HG03469 (cell line): Measurements from ENCODE around the gene CEP126.
A peak's percentile ranks its signal among the peaks of the same experiment; 100 is the strongest.

Experiments
- ATAC-seq: cut with Tn5 transposase; IDR thresholded peaks from one replicate; pipeline ENCODE4 v1.9.1; 2021; ENCODE audit warnings: mild to moderate bottlenecking, moderate library complexity, moderate number of reproducible peaks; ENCODE audit not compliant: unreplicated experiment

CEP126 gene

DNA sequence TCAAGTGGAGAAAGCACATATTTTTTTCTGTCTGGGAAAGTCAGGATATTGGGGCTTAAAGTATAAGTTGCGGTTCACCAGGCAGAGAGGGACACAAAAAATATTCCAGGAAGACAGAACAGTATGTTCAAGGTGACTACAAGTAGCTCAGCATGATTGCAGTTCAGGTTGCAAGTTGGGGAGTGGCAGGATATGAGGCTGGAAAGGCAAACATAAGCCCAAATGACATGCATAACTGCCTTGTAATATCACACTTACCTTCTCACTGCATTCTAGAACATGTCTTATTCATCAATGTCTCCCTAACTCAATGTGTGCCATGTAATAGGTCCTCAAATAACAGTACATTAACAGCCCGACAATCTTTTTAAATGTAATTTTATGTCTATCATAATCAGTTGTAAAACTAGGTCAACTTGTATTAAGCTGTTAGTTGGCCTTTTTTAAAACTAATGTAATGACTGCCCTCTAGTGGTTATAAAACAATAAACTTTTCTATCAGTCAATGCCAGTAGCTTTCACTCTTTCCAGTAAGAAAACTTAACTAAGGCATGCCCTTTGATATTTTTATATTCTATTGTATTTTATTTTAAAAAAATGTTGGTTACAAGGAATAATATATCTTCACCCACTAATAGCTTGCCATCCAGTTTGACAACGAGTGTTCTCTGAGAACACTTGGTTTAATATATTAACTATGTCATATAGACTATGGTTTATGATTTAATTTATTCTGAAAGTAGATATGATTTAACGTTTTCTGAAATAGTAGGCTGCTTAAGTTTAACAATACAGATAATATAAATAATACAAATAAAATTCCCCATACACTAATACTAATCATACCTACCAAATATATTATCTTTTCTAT lies 93.0 kb downstream of the CEP126 start:
- ATAC-seq: peak; percentile 85

DNA sequence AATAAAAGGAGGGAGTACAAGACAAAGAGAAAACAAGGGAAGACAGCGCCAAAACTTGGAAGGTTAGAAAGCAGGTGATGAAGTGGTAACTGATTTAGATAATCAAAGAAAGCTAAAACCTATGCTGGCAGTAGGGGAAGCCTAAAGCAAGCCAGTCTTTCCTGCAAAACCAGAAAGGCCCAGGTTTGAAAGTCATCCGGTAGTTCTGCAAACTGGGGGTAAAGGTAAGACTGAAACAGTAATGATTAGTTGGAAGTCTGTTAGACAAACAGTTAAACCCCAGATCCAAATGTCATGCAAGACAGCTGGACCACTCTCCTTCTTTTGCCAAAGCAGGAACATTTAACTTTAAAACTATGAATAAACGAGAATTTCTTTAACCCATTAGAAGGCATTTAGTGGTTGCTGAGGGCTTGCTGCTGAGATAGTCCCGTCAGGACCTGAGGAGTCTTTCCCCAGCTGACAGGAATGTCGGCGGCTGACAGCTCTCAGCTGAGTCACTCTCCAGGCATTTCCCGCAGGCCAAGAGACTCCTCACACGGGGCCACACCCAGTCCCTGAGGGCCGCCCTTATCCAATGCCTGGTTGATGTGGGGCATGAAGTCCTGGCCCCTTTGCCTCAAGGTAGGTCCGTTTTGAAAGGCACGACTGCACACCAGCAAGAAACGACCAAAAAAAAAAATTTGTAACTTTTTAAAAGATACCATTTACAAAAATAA lies 96.1 kb downstream of the CEP126 start:
- ATAC-seq: no peak

DNA sequence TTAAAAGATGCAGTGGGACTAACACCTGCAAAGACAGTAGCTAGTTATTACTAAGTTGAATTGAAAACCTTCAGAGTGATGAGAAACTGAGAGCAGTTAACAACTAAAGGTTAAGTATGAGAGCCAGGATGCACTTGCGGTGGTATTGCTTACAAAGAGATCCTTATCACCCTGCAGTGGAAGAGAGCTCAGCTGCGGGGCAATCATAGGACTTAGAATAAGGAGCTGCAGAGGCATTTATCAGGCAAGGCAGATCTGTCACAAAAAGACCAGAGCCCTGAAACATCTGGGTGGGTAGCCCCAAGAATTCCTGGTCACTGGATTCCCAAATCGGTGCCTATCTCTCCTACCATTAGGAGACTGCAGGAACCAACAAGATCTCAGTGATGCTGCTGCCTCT lies 98.1 kb downstream of the CEP126 start:
- no peak for ATAC-seq

DNA sequence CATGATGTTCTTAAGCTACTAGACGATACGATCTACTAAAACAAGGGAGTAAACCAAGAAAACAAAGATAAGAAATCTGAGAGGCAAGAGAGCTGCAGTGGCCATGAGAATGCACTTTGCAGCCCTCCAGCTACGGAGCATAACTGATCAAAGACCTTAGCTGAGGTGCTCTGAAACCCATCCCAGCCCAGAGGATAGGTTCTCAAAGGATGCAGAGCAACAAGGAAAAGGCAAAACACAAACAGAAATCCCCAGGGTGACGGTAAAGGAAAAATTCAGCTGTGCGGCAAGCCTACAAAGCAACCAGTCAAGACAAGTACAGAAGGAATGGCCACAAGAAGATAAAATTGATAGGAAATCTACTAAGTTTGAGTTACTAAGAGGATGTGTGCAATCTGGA lies 99.9 kb downstream of the CEP126 start:
- ATAC-seq: no peak

DNA sequence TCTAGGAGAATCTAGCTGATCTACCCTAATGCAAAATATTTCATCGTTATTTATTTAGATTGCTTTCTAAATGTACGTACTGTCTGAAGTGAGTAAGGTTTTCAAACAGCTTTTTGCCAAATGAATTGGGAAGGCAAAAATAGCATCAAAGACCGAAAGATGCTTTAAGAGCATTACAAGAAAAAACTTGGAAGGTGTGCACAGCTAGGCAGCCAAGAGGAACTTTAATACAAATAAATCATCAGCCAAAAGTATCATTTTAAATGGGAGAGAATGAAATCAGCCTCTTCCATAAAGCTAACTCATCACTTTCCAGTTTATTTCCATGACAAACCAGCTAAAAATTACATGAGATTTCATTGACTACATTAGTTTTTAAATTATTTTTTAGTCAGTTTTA lies 102.2 kb downstream of the CEP126 start:
- ATAC-seq: no peak

DNA sequence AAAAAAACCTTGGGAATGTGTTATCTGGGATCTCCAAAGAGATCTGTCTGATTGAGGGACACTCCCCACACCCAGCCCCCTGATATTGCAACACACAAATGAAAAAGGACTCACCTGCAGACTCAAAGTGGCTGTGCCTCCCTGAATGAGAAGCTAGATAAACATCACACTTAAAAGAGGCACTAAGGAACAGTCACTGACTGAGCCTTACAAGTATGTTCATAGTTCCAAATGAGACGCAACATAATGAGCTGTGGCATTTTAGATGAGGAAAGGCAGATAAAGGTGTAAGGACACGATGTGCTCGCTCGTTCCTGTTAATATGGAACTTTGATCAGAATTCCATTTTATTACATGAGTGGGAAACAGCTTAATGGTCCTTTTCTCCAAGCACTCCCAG lies 111.4 kb downstream of the CEP126 start:
- no peak for ATAC-seq

DNA sequence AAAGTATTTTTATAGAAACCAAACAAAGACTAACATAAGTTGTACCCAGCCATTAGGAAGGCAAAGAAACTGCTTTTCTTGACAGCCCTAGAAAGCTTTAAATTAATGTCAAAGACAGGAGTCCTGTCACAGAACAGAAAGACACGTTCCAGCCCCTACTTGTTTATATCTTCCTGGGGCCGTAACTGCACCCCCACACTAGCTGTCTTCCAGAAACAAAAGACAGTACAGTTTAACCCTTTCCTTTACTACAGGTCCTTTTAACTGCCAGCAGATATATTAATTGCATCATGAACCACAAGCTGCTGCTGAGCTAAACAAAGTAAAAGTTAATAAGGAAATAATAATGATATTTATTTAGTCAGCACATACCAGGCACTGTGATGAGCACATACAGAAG lies 112.1 kb downstream of the CEP126 start:
- ATAC-seq: no peak

DNA sequence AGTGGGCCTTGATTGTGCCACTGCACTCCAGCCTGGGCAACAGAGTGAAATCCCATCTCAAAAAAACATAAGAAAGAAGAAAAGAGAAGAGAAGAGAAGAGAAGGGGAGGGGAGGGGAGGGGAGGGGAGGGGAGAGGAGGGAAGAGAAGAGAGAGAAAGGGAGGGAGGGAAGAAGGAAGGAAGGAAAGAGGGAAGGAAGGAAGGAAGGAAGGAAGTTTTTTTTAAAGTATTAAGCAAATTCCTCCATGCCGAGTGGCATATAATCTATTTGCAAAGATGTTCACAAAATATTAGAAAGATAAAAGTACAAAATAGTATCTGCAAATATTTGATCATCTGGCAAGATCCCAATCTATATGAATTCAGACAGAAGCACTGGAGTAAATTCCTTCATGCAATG lies 121.9 kb downstream of the CEP126 start:
- ATAC-seq: no peak

DNA sequence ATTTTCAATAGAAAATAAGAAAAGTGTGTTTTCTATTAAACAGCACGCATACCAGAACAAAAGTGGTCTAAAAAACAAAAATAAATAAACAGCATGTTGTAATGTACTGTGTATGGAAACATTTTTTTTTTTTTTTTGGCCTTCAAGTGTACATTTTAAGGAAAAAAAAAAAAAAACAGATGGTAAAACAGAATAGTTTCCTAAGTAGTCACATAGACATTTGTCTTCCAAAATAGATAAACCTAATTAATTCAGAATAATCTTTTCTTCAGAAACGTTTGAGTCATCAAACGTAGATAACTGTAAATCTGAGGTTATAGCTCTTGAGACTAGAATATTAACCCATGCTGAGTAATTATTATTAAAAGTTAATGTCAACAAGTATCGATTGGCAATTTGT lies 132.0 kb downstream of the CEP126 start:
- no peak for ATAC-seq

DNA sequence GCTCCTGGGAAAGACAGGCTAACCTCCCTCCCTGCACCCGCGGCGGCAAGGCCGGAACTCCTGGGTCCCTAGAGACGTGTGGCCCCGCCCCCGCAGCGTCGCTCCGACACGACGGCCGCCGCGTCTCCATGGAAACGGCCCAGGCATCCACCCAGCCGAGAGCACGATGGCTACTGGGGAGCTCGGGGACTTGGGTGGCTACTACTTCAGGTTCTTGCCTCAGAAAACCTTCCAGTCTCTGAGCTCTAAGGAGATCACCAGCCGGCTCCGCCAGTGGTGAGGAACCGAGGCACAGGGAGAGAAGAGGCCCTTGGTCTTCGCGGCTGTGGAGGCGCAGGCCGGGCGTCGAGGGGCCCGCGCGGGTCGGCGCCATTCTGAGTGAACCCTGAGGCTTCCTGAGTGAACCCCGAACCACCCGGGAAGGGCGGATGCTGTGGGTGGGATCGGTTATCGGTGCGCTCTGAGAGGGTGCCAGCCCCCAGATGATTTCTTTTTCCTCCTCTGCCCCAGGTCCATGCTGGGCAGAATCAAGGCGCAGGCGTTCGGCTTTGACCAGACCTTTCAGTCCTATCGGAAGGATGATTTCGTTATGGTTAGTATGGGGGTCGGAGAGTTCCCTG lies 132.6 kb downstream of the CEP126 start, which contains the start of gene CFAP300:
TSS of gene CFAP300 (plus strand) at position 133 of the 620 bp plus-strand sequence. CDS start at position 167, 34 bp downstream.
- ATAC-seq: no peak
